Sigmoid colon (tissue), 7 donors: ENCODE data around the gene CHMP4A. TPM values are rescaled to one million over a fixed set of nuclear protein-coding genes. Genes with fewer than 3 reads are reported as not detected.
A peak's percentile ranks its signal among the peaks of the same experiment; 100 is the strongest.

Experiments
- DNase-seq: peaks from one replicate; pipeline ENCODE4 v3.0.0-alpha.2; 2019
- H3K27ac ChIP-seq, 4 donors: fragments of 200-600 bp; sonication (generic); one replicate each; pipeline ENCODE4 v1.5.1; 2016 to 2019; ENCODE audit warnings: mild to moderate bottlenecking in 1 of 4
- H3K27me3 ChIP-seq, 3 donors: fragments of 200-600 bp; sonication (generic); one replicate each; pipeline ENCODE4 v1.5.1; 2019; ENCODE audit warnings: mild to moderate bottlenecking in 1 of 3
- H3K36me3 ChIP-seq, 4 donors: fragments of 200-600 bp; sonication (generic); one replicate each; pipeline ENCODE4 v1.5.1; 2016 to 2019
- H3K4me1 ChIP-seq, 4 donors: fragments of 200-600 bp; sonication (generic); one replicate each; pipeline ENCODE4 v1.5.1; 2017 to 2019
- H3K4me3 ChIP-seq, 4 donors: fragments of 200-600 bp; sonication (generic); one replicate each; pipeline ENCODE4 v1.5.1; 2017 to 2019; ENCODE audit warnings: mild to moderate bottlenecking in 2 of 4, moderate library complexity in 1 of 4
- H3K9me3 ChIP-seq, 4 donors: fragments of 200-600 bp in 3 of 4; sonication (generic) in 3 of 4; one replicate each; pipeline versions ENCODE4 v1.5.1 to v1.6.1; 2013 to 2019
- CTCF ChIP-seq, 4 experiments: fragments of 450-650 bp in 3 of 4; fragments of 200-600 bp in 1 of 4; IDR thresholded peaks; one replicate each; pipeline ENCODE4 v1.5.1; 2016 to 2019; ENCODE audit warnings: antibody characterized with exemption in 4 of 4, mild to moderate bottlenecking in 3 of 4, moderate library complexity in 2 of 4
- EP300 ChIP-seq, 4 donors: sonication (generic); formaldehyde crosslinking; IDR thresholded peaks; one replicate each; pipeline ENCODE4 v1.6.1; 2017; ENCODE audit warnings: antibody characterized with exemption in 4 of 4
- POLR2A ChIP-seq, 2 donors: fragments of 450-650 bp; IDR thresholded peaks; one replicate each; pipeline ENCODE4 v1.6.1; 2016; ENCODE audit warnings: antibody characterized with exemption in 2 of 2, mild to moderate bottlenecking in 2 of 2, moderate library complexity in 2 of 2
- POLR2AphosphoS5 ChIP-seq, 4 donors: sonication (generic); formaldehyde crosslinking; IDR thresholded peaks; one replicate each; pipeline ENCODE4 v1.6.1; 2017; ENCODE audit warnings: antibody characterized with exemption in 4 of 4
- WGBS, 2 donors: extraction: QIAGEN DNeasy Blood & Tissue Kit; methylation state at CpG; one replicate each; pipeline ENCODE4 v1.1.7; 2013; 5-methylcytosine and 5-hydroxymethylcytosine counted together
- intact Hi-C: fragments of 100-400 bp; cut with DNase I; formaldehyde crosslinking; loops from one replicate; pipeline ENCODE4 v1.15.1; 2023
- polyA plus RNA-seq, 3 donors: library from polyadenylated mRNA; stranded (reverse); fragments of 200-250 nt; gene quantifications; one replicate each; pipeline ENCODE4 v1.2.3, GENCODE V29; 2013
- total RNA-seq, 4 donors: library from RNA; depleted of rRNA; stranded (reverse); fragments of >200 nt; gene quantifications; one replicate each; pipeline ENCODE4 v1.1.0, GENCODE V29; 2016
- donor health status: healthy with polysubstance abuse.
- donor health status: Bipolar disorder and iron deficiency.
- donor health status: healthy.

CHMP4A gene
- total and polyA plus RNA-seq, 7 donors = 65.6 to 149 (median 109) TPM

DNA sequence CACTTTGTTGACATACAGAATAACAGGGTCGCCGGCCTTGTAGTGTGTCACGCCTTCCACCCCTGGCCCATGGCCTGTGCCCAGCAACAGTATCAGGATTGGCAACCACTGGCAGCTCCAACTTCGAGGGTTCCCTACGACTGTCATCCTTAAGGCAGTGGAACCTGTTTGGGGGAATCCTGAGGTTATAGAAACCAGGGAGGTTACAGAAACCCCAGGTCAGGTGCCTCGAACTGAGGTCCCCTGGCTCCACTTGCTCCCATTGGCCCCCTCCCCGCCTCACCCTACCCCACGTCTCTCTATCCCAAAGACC, 18.5 kb downstream of the CHMP4A start:
- Histone ChIP-seq H3K36me3 (peaks cover 0 to 31% (median 16%) of the 10 kb centered on the region in 4 donors), H3K4me3 (peak overlapping the region; percentile 66 to 91 (median 84)), H3K4me1 (peaks cover 0 to 31% (median 26%) of the 10 kb centered on the region in 4 donors), H3K27me3 (no peaks in the 10 kb centered on the region), H3K27ac (peak overlapping the region; percentile 86 to 98 (median 96)), H3K9me3 (no peaks in the 10 kb centered on the region)
- 42 to 56% methylated on average over 8 of the region's 8 CpGs for WGBS, 2 donors
- no peak for DNase-seq
- intact Hi-C loops = loop anchor here (2.0 kb wide), 1 partner anchor 18 kb away; the partner anchor contains the start of gene CHMP4A
- TF ChIP-seq EP300 (IDR thresholded peaks at IDR 0.05) (no peak), POLR2A (IDR thresholded peaks at IDR 0.05) (no peak), CTCF (IDR thresholded peaks at IDR 0.05) (no peak), POLR2AphosphoS5 (IDR thresholded peaks at IDR 0.05) (no peak)

- 86 to 91% methylated on average over 7 of the region's 7 CpGs for WGBS, 2 donors
- no peaks in the 10 kb centered on the region for H3K27me3 ChIP-seq
- no peak for DNase-seq
- H3K9me3 ChIP-seq = no peaks in the 10 kb centered on the region
- H3K36me3 ChIP-seq = peaks cover 0 to 32% (median 16%) of the 10 kb centered on the region in 4 donors
- H3K27ac ChIP-seq = peak overlapping the region; percentile 86 to 98 (median 96)
- peak overlapping the region; percentile 66 to 91 (median 84) for H3K4me3 ChIP-seq
- intact Hi-C loops = loop anchor here (2.0 kb wide), 1 partner anchor 18 kb away; the partner anchor contains the start of gene CHMP4A
- peaks cover 0 to 31% (median 26%) of the 10 kb centered on the region in 4 donors for H3K4me1 ChIP-seq
- TF ChIP-seq POLR2A (IDR thresholded peaks at IDR 0.05) (no peak), POLR2AphosphoS5 (IDR thresholded peaks at IDR 0.05) (no peak), EP300 (IDR thresholded peaks at IDR 0.05) (no peak), CTCF (IDR thresholded peaks at IDR 0.05) (no peak)
Measured at GRCh38 chr14:24194186-24194872, 19.0 kb downstream of the CHMP4A start.

GRCh38 chr14:24192933-24193332, 20.4 kb downstream of the CHMP4A start:
- no peak for TF ChIP-seq EP300 (IDR thresholded peaks at IDR 0.05)
- TF ChIP-seq POLR2AphosphoS5 (IDR thresholded peaks at IDR 0.05) = no peak
- TF ChIP-seq CTCF (IDR thresholded peaks at IDR 0.05) = no peak
- no peak for DNase-seq
- 95 to 97% methylated on average over 15 of the region's 15 CpGs for WGBS, 2 donors
- Histone ChIP-seq H3K27ac (no peak overlapping the region), H3K27me3 (no peaks in the 10 kb centered on the region), H3K9me3 (no peaks in the 10 kb centered on the region), H3K36me3 (peaks cover 0 to 32% (median 16%) of the 10 kb centered on the region in 4 donors), H3K4me3 (no peak overlapping the region), H3K4me1 (peaks cover 0 to 41% (median 35%) of the 10 kb centered on the region in 4 donors)
- intact Hi-C loops = no loop called here

DNA sequence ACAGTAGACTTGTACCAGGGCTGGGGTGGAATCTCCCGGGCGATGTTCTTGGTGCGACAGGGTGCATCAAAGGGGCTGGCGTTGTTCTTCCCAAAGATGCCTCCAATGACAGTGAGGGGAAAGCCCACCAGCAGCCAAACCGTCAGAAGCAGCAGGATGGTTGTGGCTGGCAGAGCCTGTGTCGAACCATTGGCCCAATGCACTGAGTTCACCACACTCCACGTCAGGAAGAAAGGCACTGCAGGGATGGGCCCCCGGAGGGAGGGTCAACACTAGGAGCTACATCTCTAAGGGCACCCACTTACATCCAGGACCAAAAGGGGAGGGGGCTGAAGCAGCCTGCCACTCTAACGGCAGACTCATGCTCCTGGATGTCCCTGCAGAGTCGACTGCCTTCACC, 22.9 kb downstream of the CHMP4A start:
- DNase-seq = no peak
- Histone ChIP-seq H3K36me3 (peaks cover 0 to 46% (median 28%) of the 10 kb centered on the region in 4 donors), H3K4me3 (no peak overlapping the region), H3K27ac (no peak overlapping the region), H3K27me3 (no peaks in the 10 kb centered on the region), H3K9me3 (no peaks in the 10 kb centered on the region), H3K4me1 (peaks cover 0 to 34% (median 29%) of the 10 kb centered on the region in 4 donors)
- intact Hi-C loops = no loop called here
- 93 to 96% methylated on average over 10 of the region's 10 CpGs for WGBS, 2 donors
- no peak for TF ChIP-seq POLR2A (IDR thresholded peaks at IDR 0.05)
- TF ChIP-seq POLR2AphosphoS5 (IDR thresholded peaks at IDR 0.05) = no peak
- TF ChIP-seq EP300 (IDR thresholded peaks at IDR 0.05) = no peak
- no peak for TF ChIP-seq CTCF (IDR thresholded peaks at IDR 0.05)
